IPS-20b (cell line): Measurements from ENCODE around the gene CNOT4.

Source experiments
- H3K27ac ChIP-seq: one replicate; pipeline ENCODE4 v1.5.1; 2013; ENCODE audit warnings: low read length
- H3K27me3 ChIP-seq: 2 replicates; pipeline ENCODE4 v1.6.1; 2013; ENCODE audit warnings: mild to moderate bottlenecking, low read length, inconsistent platforms; ENCODE audit not compliant: insufficient read depth
- H3K36me3 ChIP-seq: 2 replicates; pipeline ENCODE4 v1.6.1; 2013; ENCODE audit warnings: low read depth, mild to moderate bottlenecking, inconsistent platforms, low read length, moderate library complexity; ENCODE audit not compliant: insufficient read depth
- H3K4me1 ChIP-seq: 2 replicates; pipeline ENCODE4 v1.6.1; 2013; ENCODE audit warnings: mild to moderate bottlenecking, control low read depth, inconsistent platforms, low read length, moderate library complexity; ENCODE audit not compliant: insufficient read depth
- H3K4me3 ChIP-seq: 2 replicates; pipeline ENCODE4 v1.5.1; 2013; ENCODE audit warnings: mild to moderate bottlenecking, low read length, inconsistent platforms
- H3K9ac ChIP-seq: 2 replicates; pipeline ENCODE4 v1.6.1; 2013; ENCODE audit warnings: low read depth, mild to moderate bottlenecking, inconsistent platforms, low read length, moderate library complexity
- H3K9me3 ChIP-seq: 2 replicates; pipeline ENCODE4 v1.6.1; 2013; ENCODE audit warnings: mild to moderate bottlenecking, low read depth, low read length, inconsistent platforms; ENCODE audit not compliant: insufficient read depth

Gene CNOT4

DNA sequence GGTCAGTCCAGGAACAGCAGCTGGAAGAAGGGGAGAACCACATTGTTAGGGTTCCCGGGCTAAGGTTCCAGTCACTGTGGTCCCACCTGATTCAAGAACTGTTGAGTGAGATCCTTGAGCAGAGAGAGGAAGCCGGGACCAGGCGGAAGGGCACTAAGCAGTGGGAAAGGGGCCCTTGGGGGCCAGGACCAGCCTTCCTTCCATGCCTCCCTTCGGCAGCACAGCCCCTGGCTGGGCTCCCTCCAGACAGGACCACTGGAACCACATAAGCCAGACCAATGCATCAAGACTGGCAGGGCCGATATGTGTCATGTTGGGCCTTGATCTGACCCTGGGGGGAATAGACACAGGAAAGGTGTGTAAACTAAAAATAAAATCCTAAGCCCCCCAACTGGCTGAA is 172.4 kb downstream of the CNOT4 start:
- H3K36me3 ChIP-seq = no peaks in the 10 kb centered on the region
- H3K27me3 ChIP-seq = no peaks in the 10 kb centered on the region
- H3K4me1 ChIP-seq = 0 out of 2 replicates have a peak, but pooled peaks cover 2% of the 10 kb centered on the region
- H3K4me3 ChIP-seq = no peak overlapping the region
- H3K9ac ChIP-seq = no peak overlapping the region
- H3K9me3 ChIP-seq = no peaks in the 10 kb centered on the region
- no peak overlapping the region for H3K27ac ChIP-seq

DNA sequence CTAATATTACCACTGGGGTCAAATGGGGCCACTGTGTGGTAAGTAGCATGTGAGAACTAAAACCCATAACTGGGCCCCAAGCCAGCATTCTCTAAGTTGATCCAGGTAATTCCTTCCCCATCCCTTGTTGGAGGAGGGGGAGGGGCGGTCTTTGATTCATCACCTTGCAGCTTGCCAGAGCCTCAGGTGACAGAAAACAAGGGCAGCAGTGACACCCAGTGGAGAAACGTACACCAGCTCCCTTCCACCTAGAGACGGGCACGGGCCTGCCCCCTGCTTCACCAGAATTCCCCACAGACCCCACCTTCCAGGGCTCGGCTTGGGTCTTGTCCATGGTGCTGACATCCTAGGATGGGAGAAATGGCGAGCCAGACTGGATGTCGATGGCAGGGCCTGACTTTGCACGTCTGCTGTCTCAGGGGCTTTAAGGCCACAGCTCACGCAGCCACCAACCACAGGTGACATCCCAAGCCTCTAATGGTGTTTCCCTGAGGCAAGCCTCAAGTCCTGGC is 174.2 kb downstream of the CNOT4 start:
- Histone ChIP-seq H3K4me1 (0 out of 2 replicates have a peak, but pooled peaks cover 2% of the 10 kb centered on the region), H3K9me3 (no peaks in the 10 kb centered on the region), H3K36me3 (no peaks in the 10 kb centered on the region), H3K27ac (no peak overlapping the region), H3K27me3 (no peaks in the 10 kb centered on the region), H3K9ac (no peak overlapping the region), H3K4me3 (no peak overlapping the region)

- no peaks in the 10 kb centered on the region for H3K27me3 ChIP-seq
- no peaks in the 10 kb centered on the region for H3K36me3 ChIP-seq
- no peak overlapping the region for H3K9ac ChIP-seq
- 0 out of 2 replicates have a peak, but pooled peaks cover 2% of the 10 kb centered on the region for H3K4me1 ChIP-seq
- H3K4me3 ChIP-seq = no peak overlapping the region
- H3K9me3 ChIP-seq = no peaks in the 10 kb centered on the region
- H3K27ac ChIP-seq = no peak overlapping the region
Measured at GRCh38 chr7:135334830-135335543, 174.9 kb downstream of the CNOT4 start.

- H3K9ac ChIP-seq = no peak overlapping the region
- H3K4me3 ChIP-seq = no peak overlapping the region
- H3K27ac ChIP-seq = no peak overlapping the region
- 0 out of 2 replicates have a peak, but pooled peaks cover 2% of the 10 kb centered on the region for H3K4me1 ChIP-seq
- no peaks in the 10 kb centered on the region for H3K36me3 ChIP-seq
- H3K27me3 ChIP-seq = no peaks in the 10 kb centered on the region
- H3K9me3 ChIP-seq = no peaks in the 10 kb centered on the region
Measured at GRCh38 chr7:135333946-135334345, 176.0 kb downstream of the CNOT4 start.

- Histone ChIP-seq H3K9me3 (no peaks in the 10 kb centered on the region), H3K27ac (no peak overlapping the region), H3K27me3 (no peaks in the 10 kb centered on the region), H3K4me3 (no peak overlapping the region), H3K36me3 (no peaks in the 10 kb centered on the region), H3K4me1 (0 out of 2 replicates have a peak, but pooled peaks cover 2% of the 10 kb centered on the region), H3K9ac (no peak overlapping the region)
Measured at GRCh38 chr7:135333200-135333599, 176.7 kb downstream of the CNOT4 start.

- no peak overlapping the region for H3K9ac ChIP-seq
- H3K4me3 ChIP-seq = no peak overlapping the region
- no peaks in the 10 kb centered on the region for H3K9me3 ChIP-seq
- no peaks in the 10 kb centered on the region for H3K36me3 ChIP-seq
- no peaks in the 10 kb centered on the region for H3K4me1 ChIP-seq
- no peaks in the 10 kb centered on the region for H3K27me3 ChIP-seq
- H3K27ac ChIP-seq = no peak overlapping the region
Measured at GRCh38 chr7:135330088-135330487, 179.8 kb downstream of the CNOT4 start.

DNA sequence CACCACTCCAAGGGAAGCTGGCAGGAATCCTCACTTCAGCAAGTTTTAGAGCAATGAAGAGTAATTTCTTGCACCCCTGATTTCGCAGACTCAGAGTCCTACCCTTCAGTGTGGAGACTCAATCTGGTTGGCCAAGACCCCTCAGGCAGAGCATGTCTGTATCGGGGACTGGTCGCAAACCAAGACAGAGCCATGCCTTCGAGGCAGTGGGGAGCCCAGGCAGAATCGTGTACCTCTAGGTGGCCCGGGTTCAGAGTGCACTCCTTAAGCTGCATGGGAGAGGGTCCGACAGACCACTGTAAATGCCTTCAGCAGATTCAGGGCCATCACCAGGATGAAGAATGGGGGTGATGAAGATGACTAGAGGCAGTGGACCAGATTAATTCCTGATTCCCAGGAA is 181.4 kb downstream of the CNOT4 start:
- Histone ChIP-seq H3K4me3 (no peak overlapping the region), H3K4me1 (no peaks in the 10 kb centered on the region), H3K27me3 (no peaks in the 10 kb centered on the region), H3K36me3 (no peaks in the 10 kb centered on the region), H3K27ac (no peak overlapping the region), H3K9me3 (peaks cover 5% of the 10 kb centered on the region), H3K9ac (no peak overlapping the region)

DNA sequence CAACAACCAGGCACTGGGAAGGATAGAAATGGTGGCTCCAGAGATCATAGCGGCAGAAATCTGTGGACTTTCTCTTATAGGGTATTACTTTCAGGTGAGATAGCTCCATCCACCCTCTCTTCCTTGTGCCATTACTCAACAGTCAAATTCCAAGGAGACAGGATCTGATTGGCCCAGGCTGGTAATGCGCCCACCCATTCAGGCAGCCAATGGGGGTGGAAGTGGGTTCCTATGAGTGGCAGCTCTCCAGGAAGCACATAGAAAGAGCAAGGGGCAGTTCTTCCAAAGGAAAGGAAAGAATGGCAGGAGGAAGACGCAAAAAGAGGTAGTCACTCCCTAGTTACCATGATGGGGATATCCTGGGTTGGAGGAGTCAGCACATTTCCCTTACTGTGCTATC is 181.8 kb downstream of the CNOT4 start:
- Histone ChIP-seq H3K36me3 (no peaks in the 10 kb centered on the region), H3K9ac (no peak overlapping the region), H3K9me3 (peaks cover 5% of the 10 kb centered on the region), H3K27me3 (no peaks in the 10 kb centered on the region), H3K27ac (no peak overlapping the region), H3K4me1 (no peaks in the 10 kb centered on the region), H3K4me3 (no peak overlapping the region)

DNA sequence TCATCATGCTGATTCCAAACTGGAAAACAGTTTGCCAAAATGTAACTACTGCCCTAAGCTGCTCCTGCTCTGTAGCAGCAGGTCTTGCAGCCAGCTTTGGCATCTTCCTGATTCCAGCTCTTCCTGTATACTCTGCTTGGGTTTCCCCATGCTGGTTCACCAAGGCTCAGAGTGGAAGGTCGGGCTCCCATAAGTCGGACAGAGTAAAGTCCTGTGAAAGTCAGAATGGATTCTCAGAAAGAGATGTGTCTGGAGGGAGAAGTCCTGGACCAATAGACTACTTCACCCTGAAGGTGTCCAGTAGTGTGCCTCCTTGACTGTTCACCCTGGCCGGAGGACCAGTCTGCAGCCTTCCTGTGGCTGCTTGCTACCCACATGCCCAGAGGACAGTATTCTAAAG is 182.4 kb downstream of the CNOT4 start:
- H3K9ac ChIP-seq = no peak overlapping the region
- no peaks in the 10 kb centered on the region for H3K4me1 ChIP-seq
- H3K36me3 ChIP-seq = no peaks in the 10 kb centered on the region
- H3K4me3 ChIP-seq = no peak overlapping the region
- no peak overlapping the region for H3K27ac ChIP-seq
- peaks cover 5% of the 10 kb centered on the region for H3K9me3 ChIP-seq
- H3K27me3 ChIP-seq = no peaks in the 10 kb centered on the region

GRCh38 chr7:135326636-135327280 is 183.1 kb downstream of the CNOT4 start:
- peaks cover 5% of the 10 kb centered on the region for H3K9me3 ChIP-seq
- H3K36me3 ChIP-seq = no peaks in the 10 kb centered on the region
- H3K9ac ChIP-seq = no peak overlapping the region
- no peak overlapping the region for H3K27ac ChIP-seq
- no peaks in the 10 kb centered on the region for H3K27me3 ChIP-seq
- H3K4me3 ChIP-seq = no peak overlapping the region
- H3K4me1 ChIP-seq = no peaks in the 10 kb centered on the region

DNA sequence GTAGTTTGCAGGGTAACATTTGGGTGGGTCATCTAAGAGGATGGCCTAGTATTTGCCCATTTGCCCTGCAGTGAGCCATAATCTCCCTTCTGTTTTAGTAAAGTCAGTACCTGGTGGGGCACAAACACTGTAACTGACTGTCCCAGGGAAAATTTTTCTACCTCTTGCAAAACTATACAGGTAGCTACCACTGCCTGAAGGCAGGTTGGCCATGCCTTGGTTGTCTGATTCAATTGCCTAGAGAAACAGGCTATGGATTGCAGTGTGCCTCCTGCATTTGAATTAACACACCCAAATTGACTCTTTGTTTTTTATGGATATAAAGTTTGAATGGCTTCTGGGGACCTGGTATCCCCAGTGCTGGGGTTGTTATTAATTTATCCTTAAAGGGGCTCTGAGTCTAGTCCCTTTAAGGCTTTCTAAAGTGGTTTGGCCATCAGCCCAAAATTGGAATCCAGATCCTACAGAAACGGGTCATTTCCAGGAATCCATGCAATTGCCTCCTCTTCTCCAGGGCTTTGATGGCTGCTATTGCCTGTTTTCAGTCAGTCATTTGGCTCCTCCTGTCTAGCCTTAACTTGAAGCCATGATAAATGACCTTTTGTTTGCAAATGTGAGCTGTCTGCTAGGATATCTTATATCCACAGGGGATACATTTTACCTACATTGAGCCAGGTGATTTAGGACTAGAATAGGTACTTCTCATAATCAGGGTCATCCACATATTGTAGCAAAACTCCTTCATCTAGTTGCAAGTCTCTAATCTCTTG is 187.1 kb downstream of the CNOT4 start:
- Histone ChIP-seq H3K4me3 (no peak overlapping the region), H3K4me1 (no peaks in the 10 kb centered on the region), H3K9ac (no peak overlapping the region), H3K36me3 (no peaks in the 10 kb centered on the region), H3K27ac (no peak overlapping the region), H3K27me3 (no peaks in the 10 kb centered on the region), H3K9me3 (peaks cover 5% of the 10 kb centered on the region)
